IPS-20b (cell line): ENCODE data around the gene FIGNL2.

Source experiments
- H3K27ac ChIP-seq: one replicate; pipeline ENCODE4 v1.5.1; 2013; ENCODE audit warnings: low read length
- H3K27me3 ChIP-seq: 2 replicates; pipeline ENCODE4 v1.6.1; 2013; ENCODE audit warnings: mild to moderate bottlenecking, low read length, inconsistent platforms; ENCODE audit not compliant: insufficient read depth
- H3K36me3 ChIP-seq: 2 replicates; pipeline ENCODE4 v1.6.1; 2013; ENCODE audit warnings: low read depth, mild to moderate bottlenecking, inconsistent platforms, low read length, moderate library complexity; ENCODE audit not compliant: insufficient read depth
- H3K4me1 ChIP-seq: 2 replicates; pipeline ENCODE4 v1.6.1; 2013; ENCODE audit warnings: mild to moderate bottlenecking, control low read depth, inconsistent platforms, low read length, moderate library complexity; ENCODE audit not compliant: insufficient read depth
- H3K4me3 ChIP-seq: 2 replicates; pipeline ENCODE4 v1.5.1; 2013; ENCODE audit warnings: mild to moderate bottlenecking, low read length, inconsistent platforms
- H3K9ac ChIP-seq: 2 replicates; pipeline ENCODE4 v1.6.1; 2013; ENCODE audit warnings: low read depth, mild to moderate bottlenecking, inconsistent platforms, low read length, moderate library complexity
- H3K9me3 ChIP-seq: 2 replicates; pipeline ENCODE4 v1.6.1; 2013; ENCODE audit warnings: mild to moderate bottlenecking, low read depth, low read length, inconsistent platforms; ENCODE audit not compliant: insufficient read depth

The FIGNL2 gene

GRCh38 chr12:51850081-51850964 lies 1.8 kb upstream of the FIGNL2 start:
- H3K36me3 ChIP-seq = no peaks in the 10 kb centered on the region
- H3K4me1 ChIP-seq = peaks cover 18% of the 10 kb centered on the region; the same call in 1 of the 2 replicates
- no peak overlapping the region for H3K27ac ChIP-seq
- H3K9ac ChIP-seq = no peak overlapping the region
- H3K9me3 ChIP-seq = no peaks in the 10 kb centered on the region
- H3K27me3 ChIP-seq = peaks cover 50% of the 10 kb centered on the region
- peak overlapping the region; percentile 71; the same call in 1 of the 2 replicates for H3K4me3 ChIP-seq

GRCh38 chr12:51848841-51849735 lies 570 bp upstream of the FIGNL2 start:
- Histone ChIP-seq H3K4me3 (peak overlapping the region; percentile 71), H3K9me3 (no peaks in the 10 kb centered on the region), H3K9ac (peak overlapping the region; percentile 64; the same call in 1 of the 2 replicates), H3K4me1 (peaks cover 19% of the 10 kb centered on the region; the same call in 1 of the 2 replicates), H3K27me3 (peaks cover 58% of the 10 kb centered on the region), H3K27ac (no peak overlapping the region), H3K36me3 (no peaks in the 10 kb centered on the region)

DNA sequence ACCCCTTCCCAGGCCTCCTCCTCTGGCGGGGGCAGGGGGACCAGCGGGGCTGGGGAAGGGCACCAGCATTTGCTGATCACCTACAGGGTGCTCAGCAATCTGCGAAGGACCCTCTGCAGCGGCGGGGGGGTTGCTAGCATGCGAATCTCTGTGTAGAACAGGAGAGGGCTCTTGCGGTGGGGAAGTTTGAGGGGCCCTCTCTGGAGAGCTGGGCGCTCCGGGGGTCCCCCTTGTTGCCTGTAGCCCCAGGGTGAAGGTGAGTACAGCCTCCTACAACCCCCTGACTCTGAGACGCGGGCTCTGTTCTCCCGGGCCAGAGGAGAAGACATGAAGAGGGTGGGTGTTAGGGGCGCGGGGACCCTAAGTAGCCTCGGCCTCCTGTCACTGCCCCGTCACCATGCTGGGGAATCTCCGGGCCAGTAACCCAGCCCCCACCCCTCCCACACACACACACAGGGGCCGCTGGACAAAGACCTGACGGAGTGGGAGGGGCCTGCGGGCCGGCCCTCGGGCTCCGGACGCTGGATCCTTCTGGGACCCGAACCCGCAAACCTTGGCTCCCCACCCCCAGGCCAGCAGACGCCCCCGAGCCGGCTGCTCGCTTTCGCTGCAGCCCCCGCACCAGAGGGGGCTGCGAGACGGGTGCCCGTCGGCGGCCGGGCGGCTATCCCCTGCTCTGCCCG lies 734 bp downstream of the FIGNL2 start:
- peak overlapping the region; percentile 82 for H3K4me3 ChIP-seq
- no peaks in the 10 kb centered on the region for H3K36me3 ChIP-seq
- no peaks in the 10 kb centered on the region for H3K9me3 ChIP-seq
- H3K27ac ChIP-seq = no peak overlapping the region
- peak overlapping the region; percentile 24 for H3K9ac ChIP-seq
- H3K4me1 ChIP-seq = peaks cover 19% of the 10 kb centered on the region; the same call in 1 of the 2 replicates
- H3K27me3 ChIP-seq = peaks cover 57% of the 10 kb centered on the region

DNA sequence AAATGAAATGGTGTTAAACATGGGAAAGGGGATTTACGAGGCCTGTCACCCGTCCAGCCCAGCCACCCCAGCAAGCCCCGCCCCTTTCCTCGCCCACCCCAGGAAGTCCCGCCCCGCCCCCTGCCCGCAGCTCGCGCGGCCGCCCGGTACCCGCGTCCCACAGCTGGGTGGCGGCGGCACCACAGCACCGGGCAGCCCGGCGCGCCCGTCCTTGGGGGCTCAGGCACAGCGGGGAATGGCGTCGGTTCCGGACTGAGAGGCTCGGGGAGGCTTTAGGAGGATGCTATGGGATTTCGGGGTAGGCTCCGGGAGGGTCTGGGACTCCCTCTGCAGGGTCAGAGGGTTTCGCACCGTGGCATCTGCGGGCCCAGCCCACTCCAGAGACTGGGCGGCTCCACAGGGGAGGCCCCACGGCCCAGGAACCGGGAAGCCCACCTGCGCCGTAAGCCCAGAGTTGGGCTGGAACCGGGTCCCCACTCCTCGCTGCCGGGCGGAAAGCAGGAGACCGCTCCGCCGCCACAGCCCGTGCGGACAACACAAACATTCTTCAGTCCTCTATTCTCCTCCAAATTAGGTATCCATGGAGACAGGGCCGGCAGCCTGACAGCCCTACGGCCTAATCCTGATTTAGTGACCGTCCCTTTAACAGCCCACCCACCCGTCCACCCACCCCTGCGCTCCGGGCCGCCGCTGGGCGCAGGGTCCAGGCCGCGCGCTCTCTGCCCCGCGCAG lies 1.4 kb downstream of the FIGNL2 start:
- peaks cover 23% of the 10 kb centered on the region; the same call in 1 of the 2 replicates for H3K4me1 ChIP-seq
- H3K9ac ChIP-seq = peak overlapping the region; percentile 61; the same call in 1 of the 2 replicates
- peak overlapping the region; percentile 82 for H3K4me3 ChIP-seq
- H3K27ac ChIP-seq = no peak overlapping the region
- peaks cover 50% of the 10 kb centered on the region for H3K27me3 ChIP-seq
- H3K9me3 ChIP-seq = no peaks in the 10 kb centered on the region
- H3K36me3 ChIP-seq = no peaks in the 10 kb centered on the region

- peaks cover 27% of the 10 kb centered on the region; the same call in 1 of the 2 replicates for H3K4me1 ChIP-seq
- peak overlapping the region; percentile 32; the same call in 1 of the 2 replicates for H3K9ac ChIP-seq
- no peaks in the 10 kb centered on the region for H3K36me3 ChIP-seq
- no peak overlapping the region for H3K27ac ChIP-seq
- peaks cover 42% of the 10 kb centered on the region for H3K27me3 ChIP-seq
- peak overlapping the region; percentile 82 for H3K4me3 ChIP-seq
- no peaks in the 10 kb centered on the region for H3K9me3 ChIP-seq
These were observed 2.2 kb downstream of the FIGNL2 start for GRCh38 chr12:51846271-51846691.

DNA sequence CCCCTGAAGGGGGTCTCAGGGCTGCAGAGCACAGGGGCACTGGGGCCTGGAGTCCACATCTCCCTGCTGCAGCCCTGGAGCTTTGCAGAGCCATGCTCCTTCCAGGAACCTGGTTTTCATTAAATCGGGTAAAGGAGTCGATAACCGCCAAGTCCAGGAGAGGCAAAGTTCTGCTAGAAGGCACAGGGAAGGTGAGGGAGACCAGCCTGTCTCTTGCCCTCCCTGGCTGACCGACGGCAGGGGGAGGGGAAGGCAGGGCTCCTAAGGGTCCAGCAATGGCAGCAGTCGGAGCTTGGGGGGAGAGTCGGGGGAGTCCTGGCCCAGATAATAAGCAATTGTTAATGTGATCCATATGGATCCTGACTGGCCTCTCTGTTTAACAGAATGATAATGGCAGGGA lies 3.0 kb downstream of the FIGNL2 start:
- H3K9ac ChIP-seq = no peak overlapping the region
- no peaks in the 10 kb centered on the region for H3K36me3 ChIP-seq
- H3K4me3 ChIP-seq = peak overlapping the region; percentile 13; the same call in 1 of the 2 replicates
- H3K27ac ChIP-seq = no peak overlapping the region
- peaks cover 34% of the 10 kb centered on the region for H3K27me3 ChIP-seq
- no peaks in the 10 kb centered on the region for H3K9me3 ChIP-seq
- peaks cover 27% of the 10 kb centered on the region; the same call in 1 of the 2 replicates for H3K4me1 ChIP-seq

GRCh38 chr12:51844854-51845253 lies 3.7 kb downstream of the FIGNL2 start:
- Histone ChIP-seq H3K27ac (no peak overlapping the region), H3K9me3 (no peaks in the 10 kb centered on the region), H3K27me3 (peaks cover 27% of the 10 kb centered on the region), H3K4me1 (peaks cover 27% of the 10 kb centered on the region; the same call in 1 of the 2 replicates), H3K9ac (no peak overlapping the region), H3K36me3 (no peaks in the 10 kb centered on the region), H3K4me3 (peak overlapping the region; percentile 13; the same call in 1 of the 2 replicates)

GRCh38 chr12:51841727-51842126 lies 6.8 kb downstream of the FIGNL2 start:
- Histone ChIP-seq H3K27ac (no peak overlapping the region), H3K27me3 (peaks cover 20% of the 10 kb centered on the region; the same call in 1 of the 2 replicates), H3K4me3 (no peak overlapping the region), H3K36me3 (no peaks in the 10 kb centered on the region), H3K9ac (no peak overlapping the region), H3K4me1 (peaks cover 41% of the 10 kb centered on the region; the same call in 1 of the 2 replicates), H3K9me3 (no peaks in the 10 kb centered on the region)

DNA sequence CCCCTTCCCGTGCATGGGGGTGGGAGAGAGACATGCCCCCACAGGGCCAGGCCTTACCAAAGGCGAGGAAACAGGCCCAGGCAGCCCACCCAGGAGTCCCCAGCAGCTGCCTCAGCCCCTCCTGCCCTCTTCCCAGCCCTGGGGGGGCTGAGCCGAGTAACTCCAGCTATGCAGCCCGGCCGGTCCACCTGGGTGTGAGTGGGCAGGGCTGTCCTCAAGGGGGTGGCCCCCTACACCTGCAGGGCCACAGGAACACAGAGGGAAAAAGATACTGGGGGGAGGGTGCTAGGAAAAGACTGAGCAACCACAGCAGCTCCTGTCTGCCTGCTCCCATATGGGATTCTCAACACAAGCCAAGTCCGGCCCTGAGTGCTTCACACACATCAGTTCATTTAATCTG lies 7.6 kb downstream of the FIGNL2 start:
- no peak overlapping the region for H3K9ac ChIP-seq
- no peak overlapping the region for H3K4me3 ChIP-seq
- H3K4me1 ChIP-seq = peaks cover 41% of the 10 kb centered on the region; the same call in 1 of the 2 replicates
- no peaks in the 10 kb centered on the region for H3K9me3 ChIP-seq
- H3K27ac ChIP-seq = no peak overlapping the region
- no peaks in the 10 kb centered on the region for H3K36me3 ChIP-seq
- peaks cover 12% of the 10 kb centered on the region; the same call in 1 of the 2 replicates for H3K27me3 ChIP-seq

- H3K9ac ChIP-seq = no peak overlapping the region
- H3K36me3 ChIP-seq = no peaks in the 10 kb centered on the region
- H3K27me3 ChIP-seq = 0 out of 2 replicates have a peak, but pooled peaks cover 6% of the 10 kb centered on the region
- no peak overlapping the region for H3K4me3 ChIP-seq
- no peak overlapping the region for H3K27ac ChIP-seq
- H3K4me1 ChIP-seq = peaks cover 36% of the 10 kb centered on the region; the same call in 1 of the 2 replicates
- no peaks in the 10 kb centered on the region for H3K9me3 ChIP-seq
These were observed 9.1 kb downstream of the FIGNL2 start for GRCh38 chr12:51839310-51839947.
